CD4-positive, alpha-beta T cell treated with Interleukin-1 beta for 1 hour (primary cell): ENCODE results near the gene TGDS.
"Not testable (repeated sequence)": the region's sequence is repeated elsewhere in the genome, so short reads cannot be mapped to it uniquely, and the experiment has no call there.

Experiments used
- DNase-seq, 2 donors: peaks; one replicate each; pipeline ENCODE4 v3.0.0-alpha.2; 2020 to 2022

Gene TGDS, protein sequence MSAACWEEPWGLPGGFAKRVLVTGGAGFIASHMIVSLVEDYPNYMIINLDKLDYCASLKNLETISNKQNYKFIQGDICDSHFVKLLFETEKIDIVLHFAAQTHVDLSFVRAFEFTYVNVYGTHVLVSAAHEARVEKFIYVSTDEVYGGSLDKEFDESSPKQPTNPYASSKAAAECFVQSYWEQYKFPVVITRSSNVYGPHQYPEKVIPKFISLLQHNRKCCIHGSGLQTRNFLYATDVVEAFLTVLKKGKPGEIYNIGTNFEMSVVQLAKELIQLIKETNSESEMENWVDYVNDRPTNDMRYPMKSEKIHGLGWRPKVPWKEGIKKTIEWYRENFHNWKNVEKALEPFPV

DNA sequence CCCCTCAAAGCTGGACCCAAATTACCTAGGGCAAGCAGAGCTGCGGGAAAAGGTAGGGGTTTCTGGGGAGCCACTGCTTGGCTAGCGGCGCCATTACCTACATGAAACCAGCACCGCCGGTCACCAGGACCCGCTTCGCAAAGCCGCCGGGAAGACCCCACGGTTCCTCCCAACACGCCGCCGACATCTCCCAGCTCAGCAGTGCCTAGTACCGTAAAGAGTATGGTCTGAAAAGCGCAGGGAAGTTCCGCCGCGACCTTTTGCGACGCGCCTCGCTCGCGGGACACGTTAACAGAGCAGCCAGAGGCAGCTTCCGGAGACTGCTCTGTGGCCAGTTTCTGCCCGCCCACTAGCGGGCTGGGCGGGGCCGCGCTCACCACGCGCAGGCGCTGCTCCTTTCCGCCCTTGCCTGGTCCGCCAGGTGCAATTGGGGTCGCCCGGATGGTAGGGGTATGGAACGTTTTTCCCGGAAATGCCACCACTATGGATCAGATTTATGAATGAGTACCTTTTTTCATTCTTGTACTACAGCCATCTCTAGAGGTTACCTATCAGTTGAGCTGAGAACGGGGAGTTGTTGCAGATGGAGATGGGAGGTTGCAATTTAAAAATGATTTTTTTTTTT is at the start of gene TGDS:
Gene TGDS, minus strand, starts transcription at position 203 of the 625 bp plus-strand sequence. Its CDS starts 16 bp downstream, at position 187.
- peak; percentile 89 to 91 for DNase-seq

DNA sequence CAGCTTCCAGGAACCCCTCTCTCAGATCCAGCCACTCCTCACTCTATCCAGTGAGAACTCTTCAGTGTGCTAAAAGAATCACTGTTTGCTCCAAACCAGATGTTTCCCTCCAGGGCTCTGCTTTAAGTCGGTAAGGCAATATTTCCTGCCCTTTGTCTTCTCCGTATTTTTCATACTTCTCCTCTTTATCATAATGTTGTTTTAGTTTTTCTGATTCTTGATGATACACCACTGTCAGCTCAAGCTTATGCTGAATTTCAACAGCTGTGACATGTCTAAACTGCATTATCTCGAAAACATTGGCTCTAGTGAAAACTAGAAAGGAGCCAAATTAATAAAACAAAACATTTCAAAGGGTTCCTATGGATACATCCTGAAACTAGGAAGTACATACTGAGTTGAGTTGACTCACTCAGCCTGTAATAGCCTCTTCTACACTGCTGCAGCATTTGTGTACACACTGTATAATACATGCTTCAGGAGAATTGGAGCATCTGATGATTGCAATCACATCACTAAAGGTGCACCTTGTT is 45.5 kb upstream of the TGDS start:
- no peak for DNase-seq

DNA sequence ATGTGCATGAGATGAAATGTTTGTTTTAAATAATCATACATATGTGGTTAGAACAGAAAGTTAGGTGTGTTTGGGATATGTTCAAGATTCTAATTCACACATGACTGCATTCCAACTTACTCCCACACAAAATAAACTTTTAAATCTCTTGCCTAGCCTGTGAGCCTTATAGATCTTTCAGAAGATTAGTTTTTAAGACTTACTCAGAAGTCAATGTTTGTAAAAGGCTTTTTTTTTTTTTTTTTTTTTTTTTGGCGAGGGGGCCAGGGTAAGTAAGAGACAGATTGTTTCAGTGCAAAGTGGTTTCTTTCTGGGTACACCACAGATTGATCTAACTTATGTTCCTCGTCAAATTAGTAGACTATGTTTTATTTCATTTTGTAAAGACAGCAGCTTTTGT is 44.8 kb upstream of the TGDS start:
- DNase-seq: no peak

DNA sequence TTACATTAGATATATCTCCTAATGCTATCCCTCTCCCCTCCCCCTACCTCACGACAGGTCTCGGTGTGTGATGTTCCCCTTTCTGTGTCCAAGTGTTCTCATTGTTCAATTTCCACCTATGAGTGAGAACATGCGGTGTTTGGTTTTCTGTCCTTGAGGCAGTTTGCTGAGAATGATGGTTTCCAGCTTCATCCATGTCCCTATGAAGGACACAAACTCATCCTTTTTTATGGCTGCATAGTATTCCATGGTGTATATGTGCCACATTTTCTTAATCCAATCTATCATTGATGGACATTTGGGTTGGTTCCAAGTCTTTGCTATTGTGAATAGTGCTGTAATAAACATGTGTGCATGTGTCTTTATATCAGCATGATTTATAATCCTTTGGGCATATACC is 41.7 kb upstream of the TGDS start:
- DNase-seq: not testable (repeated sequence)

DNA sequence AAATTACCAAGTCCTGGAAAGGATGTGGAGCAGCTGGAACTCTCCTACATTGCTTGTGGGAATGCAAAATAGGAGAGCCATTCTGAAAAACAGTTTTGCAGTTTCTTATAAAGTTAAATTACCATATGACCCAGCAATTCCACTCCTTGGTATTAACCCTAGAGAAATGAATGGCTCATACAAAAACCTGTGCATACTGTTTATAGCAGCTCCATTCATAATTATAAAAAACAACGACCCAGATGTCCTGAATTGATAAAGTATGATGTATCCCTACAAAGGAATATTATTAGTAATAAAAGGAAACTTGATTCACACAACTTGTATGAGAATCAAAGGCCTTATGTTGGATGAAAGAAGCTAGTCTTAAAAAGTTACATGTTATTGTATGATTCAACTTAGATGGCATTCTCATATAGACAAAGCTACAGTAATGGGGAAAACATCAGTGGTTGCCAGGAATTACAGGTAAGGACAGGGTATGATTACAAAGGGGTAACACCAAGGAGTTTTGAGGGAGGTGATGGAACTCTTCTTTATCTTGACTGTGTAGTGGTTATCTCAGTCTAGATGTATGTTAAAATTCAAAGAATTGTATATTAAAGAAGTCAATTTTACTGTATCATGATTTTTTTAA is 41.1 kb upstream of the TGDS start:
- no peak for DNase-seq

DNA sequence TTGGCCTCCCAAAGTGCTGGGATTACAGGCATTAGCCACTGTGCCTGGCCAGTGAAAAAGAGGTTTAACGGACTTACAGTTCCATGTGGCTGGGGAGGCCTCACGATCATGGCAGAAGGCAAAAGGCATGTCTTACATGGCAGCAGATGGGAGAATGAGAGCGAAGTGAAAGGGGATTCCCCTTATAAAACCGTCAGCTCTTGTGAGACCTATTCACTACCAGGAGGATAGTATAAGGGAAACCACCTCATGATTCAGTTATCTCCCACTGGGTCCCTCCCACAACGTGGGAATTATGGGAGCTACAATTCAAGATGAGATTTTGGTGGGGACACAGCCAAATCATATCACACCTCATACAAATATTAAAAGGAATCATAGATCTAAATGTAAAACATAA is 40.1 kb upstream of the TGDS start:
- not testable (repeated sequence) for DNase-seq

DNA sequence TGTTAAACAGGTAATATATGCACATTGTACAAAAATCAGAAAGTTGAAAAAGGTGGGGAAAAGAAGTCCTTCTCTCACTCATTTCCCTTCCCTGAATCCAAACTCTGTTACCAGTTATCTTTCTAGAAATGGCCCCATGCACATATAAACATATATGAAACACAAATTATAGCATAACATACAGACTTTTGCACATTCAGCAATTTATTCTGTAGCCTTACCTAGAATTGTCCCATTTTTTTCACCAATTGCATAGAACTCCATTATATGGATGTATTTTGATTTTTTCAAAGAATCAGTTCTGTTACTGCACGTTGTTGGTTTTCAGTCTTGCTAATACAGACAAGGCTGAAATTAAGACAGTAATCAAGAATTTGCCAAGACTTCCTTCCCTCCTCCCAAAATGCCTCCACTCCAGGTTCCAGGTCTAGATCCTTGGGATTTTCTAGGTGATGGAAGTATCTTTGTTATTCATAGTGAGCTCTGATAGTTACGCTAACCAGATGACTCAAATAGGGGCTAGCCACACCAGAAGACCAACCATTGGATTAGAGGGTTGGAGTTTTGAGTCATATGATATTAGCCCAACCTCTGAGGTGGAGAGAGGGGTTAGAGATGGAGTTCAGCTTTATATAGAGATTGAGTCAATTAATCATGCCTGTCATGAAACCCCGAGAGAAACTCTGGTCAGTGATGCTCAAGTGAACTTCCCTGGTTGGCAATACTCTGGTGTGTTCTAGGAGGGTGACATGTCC is 36.5 kb upstream of the TGDS start:
- no peak for DNase-seq

DNA sequence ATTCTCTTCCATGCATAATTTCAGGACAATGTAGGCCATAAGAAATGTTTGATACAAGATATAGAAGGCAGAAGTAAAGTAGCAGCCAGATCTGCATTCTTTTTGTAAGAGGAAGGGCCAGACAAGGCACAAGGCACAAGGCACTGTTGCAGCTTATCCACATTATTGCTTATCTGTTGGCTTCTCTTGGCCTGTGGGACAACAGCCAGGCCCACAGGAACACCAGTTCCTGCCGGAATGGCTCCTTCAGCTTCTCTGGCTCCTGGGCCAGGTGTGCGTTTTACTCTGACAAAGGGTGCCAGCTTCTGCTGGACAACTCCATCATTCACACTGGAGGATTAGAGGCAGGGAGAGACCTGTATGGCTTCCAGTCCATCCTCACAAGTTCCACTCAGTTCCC is 34.9 kb upstream of the TGDS start:
- no peak for DNase-seq

DNA sequence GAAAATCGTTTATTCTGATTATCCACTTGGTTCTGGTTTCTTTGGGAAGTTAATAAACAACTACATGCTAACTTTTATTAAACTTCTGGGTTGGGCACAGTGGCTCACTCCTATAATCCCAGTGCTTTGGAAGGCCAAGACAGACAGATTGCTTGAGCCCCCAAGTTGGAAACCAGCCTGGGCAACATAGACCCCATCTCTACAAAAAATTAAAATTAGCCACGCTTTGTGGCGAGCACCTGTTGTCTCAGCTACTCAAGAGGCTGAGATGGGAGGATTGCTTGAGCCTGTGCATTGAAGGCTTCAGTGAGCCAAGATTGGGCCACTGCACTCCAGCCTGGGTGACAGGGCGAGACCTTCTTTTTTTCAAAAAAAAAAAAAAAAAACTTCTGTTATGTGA is 27.4 kb upstream of the TGDS start:
- no peak for DNase-seq

DNA sequence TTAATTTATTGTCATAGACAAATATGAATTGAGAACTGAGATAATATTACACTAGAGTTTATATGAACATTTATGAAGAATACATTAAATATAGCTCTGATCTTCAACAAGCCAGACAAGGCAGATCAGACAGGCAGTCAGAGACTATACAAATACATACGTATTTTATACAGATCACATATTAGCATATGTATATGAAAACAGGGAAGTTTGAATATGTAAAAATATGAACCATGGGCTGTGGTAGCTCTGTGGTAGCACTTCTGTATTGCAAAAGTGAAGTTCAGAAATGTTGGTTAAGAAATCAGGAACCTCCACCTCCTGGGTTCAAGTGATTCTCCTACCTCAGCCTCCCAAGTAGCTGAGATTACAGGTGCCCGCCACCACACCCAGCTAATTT is 26.4 kb upstream of the TGDS start:
- no peak for DNase-seq

DNA sequence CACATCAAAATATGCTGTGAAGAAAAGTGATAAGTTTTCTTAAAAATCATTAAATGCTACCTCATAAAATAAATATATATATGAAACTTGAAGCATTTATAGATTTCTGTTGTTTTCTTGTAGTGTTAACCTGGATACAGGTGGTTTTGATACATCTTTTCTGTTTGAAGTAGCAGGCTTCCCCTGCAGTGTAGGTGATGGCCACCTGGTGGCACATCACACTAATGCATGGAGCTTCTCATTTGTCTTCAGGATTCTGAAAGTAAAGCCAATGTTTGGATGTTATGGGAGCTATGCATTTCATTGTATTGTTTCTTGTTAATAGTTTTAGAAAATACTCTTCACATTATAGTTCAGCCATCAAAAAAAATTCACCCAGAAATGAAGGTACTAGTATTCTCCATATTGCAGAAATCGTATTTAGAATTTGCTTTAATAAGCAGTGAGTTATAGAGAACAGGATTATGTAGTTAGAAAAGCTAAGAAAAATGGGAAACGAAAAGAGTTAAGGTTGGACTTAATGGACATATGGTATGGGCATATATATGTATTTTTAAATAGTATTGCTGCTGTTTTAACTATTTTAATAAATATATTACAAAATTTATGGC is 24.4 kb upstream of the TGDS start:
- peak; percentile 3 to 15 for DNase-seq

DNA sequence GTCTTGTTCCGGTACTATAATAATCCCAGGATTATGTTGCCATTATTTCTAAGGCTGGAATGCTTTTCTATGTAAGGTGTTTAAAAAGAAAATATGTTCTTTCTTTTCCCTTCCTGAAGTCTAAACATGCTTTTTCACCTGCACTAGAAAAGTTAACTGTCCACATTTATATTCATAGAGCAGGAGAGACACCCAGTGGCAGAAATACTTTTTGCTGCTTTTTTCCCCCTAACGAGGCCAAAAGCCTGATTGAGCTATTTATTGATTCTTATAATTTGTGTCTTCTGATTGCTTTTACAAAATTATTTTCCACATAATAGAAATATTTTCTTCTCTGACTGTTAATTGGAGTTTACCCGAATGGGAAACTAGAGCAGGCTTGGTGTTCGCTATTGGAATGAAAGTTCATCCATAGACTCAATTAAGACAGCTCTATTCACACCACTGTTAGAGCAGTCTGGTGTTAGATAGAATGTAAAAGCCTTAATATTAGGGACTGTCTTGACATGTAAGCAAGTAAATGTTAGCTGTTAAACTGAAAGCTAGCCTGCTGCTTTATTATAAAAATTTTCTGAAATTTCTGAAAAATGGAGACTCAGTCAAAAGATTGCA is 21.5 kb upstream of the TGDS start:
- DNase-seq: peak in 1 of 2 donors; percentile 66

DNA sequence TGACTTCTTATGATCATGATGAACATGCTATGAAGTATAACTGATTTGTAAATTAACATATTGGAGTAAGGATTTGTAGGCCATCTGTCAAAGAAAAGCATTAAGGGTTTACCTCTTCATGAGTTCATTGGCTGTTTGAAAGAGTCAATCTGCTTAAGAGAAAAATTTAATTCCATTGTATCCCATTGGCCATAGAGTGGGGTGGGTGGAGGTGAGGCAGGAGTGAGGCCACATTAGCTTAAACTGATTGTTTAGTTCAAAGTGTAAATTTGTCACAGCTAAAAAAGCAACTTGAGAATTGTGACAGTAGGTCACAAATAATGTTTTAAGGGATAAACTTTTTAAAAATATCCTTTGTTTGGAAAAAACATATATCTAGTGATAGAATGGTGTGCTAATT is 17.1 kb upstream of the TGDS start:
- no peak for DNase-seq

DNA sequence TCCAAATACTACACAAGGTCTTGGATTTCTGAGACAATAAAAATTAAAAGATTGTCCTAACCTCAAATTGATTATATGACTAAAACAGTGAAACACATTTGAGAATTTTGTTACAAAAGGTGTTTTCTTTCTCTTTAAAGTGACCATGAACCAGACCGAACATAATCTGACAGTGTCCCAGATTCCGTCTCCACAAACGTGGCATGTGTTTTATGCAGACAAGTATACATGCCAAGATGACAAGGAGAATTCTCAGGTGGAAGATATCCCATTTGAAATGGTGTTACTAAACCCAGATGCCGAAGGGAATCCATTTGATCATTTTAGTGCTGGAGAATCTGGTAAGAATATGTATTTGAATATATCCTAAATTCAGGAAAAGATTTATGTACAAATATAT is 16.1 kb upstream of the TGDS start:
- no peak for DNase-seq

DNA sequence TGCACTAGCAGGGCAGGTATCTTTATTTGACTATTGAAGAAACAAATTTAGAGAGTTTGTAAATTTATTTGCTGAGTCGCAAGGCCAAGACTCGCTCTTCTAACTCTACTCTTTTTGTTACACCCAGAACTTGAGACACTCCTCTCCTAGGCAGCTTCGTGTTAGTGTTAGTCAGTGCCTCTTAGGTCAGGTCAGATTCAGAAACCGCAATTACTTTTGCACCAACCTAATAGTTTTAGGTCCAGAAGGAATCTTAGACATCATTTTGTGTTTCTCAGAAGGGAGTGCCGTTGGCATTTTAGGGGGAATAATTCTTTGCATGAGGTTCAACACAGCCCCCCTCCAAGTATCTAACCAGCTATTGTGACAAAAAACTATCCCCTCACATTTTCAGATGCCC is 14.5 kb upstream of the TGDS start:
- no peak for DNase-seq

DNA sequence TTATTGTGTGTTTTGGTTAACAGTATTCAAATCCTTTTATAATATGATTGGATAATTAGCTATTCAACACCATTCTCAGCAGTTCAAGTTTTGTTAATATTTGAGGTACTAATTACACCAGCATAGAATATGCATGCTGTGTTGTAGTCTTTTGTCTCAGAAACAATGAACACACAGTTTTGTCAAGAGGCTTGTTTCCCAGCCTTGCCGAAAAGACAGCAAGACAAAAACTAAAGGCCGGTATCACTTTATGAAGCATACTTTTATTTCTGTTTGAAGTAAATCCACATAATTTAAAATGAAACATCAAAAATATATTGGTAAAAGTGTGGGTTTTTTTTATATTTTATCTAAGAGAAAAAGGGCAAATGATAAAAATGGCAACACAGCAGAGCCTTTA is 13.2 kb upstream of the TGDS start:
- no peak for DNase-seq

DNA sequence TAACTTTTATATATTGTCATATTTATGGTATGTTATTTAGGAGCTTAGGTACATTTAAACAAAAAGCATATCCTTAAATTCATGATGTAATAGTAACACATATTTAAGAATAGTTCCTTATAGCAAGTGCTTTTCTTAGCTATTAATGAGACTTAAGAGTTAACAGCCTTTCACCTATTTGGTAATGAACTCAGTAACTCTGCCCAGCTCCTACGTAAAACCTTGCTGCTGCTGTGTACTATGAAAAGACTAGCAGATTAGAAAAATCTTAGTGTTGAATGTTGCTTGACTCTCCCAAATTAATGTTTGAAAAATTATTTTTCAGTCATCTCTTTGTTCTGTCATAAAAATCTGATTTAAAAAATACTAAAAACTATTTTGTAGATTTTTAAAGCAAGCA is 12.6 kb upstream of the TGDS start:
- DNase-seq: no peak

DNA sequence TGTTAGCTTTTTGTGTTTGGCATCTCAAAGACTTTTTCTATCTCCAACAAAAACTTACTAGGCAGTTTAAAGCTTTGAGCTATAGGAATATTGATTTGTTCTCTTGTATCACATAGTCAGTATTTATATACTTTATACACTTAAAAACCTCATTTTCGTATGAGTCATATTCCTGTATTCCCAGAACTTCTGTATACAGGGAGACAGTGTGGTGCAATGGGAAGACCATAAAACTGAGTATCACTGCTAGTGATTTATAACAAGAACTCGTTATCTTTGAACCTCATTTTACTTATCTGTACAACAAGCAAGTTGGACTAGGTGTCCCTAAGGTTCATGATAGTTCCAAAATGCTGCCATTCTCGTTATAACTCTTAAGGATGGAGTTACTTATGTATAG is 12.0 kb upstream of the TGDS start:
- no peak for DNase-seq

DNA sequence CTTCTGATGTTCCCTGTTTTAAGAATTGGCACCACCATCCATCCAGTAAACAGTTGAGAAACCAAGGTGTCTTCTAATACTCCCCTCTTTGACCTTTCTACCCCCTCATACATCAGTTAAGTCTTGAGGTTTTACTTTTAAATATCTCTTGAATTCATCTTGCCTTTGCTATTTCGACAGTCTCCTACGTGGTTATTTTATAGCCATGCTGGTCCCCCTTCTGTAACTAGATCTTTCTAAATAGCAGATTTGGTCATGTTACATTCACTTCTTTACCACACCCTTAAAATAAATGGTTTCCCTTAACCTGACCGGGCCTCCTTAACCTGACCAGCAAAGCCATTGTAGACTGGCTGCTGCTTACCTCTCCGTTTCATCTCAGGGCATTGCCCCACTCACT is 11.1 kb upstream of the TGDS start:
- no peak for DNase-seq

DNA sequence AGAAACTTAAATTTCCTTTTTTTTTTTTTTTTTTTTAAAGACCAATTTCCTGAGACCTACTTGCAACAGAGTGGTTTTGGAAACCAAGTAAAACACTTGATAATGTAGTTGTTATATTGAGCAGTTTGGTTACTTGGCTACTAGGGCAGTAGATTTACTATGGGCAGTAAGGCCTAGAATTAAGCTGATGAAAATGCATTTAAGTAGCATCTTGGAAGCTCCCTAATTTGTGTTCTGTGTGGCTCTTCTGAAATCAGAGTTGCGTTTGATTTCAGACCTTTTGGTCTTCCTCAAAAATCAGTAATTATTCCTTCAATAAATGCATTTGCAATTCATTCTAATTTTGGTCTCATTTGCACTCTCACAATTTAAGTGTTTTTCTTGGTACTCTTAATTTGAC is 6.5 kb upstream of the TGDS start:
- DNase-seq: no peak

DNA sequence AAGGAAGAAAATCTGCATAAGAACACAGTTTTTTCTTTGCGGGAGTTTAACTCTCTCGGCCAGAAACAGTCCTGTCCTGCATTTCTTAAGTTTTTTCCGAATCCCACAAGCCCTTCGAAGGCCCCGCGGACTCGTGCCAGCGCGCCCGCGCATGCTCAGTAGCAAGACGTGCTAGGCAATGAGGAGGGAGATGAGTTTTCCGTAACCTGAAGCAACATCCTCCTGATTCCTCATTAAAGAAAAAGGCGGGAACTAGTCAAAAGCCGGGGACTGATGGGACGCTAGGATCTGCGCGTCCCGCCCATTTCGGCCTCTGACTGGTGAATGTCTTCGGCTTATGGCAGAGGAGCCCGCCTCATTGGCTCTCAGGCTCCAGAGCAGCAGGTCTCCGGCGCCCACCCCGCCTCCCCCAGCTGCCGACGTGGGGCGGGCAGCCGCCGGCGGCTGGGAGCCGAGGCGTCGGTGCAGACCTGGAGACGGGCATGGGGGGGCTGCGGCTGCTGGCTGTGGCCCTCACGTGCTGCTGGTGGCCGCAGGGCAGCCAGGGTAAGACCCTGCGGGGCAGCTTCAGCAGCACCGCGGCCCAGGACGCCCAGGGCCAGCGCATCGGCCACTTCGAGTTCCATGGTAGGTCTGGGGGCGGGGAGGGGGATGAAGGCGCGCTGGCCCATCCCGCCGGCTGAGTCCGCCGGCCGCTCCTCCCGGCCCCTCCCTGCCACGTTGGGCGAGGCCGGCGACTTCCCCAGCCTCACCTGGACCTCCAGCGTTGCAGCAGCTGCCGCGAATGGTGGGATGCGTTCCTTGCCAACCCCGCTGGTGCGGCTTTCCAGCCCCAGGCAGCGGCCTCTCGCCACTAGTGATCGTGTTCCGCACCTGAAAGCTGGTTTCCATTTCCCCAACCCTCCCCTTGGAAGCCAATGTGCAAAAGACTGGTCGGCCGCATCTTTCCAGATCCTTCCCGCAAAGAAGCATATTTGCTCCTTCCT is 5.8 kb upstream of the TGDS start, which contains the start of gene GPR180:
Gene GPR180, plus strand, starts transcription at position 412 of the 986 bp plus-strand sequence. Its CDS starts 71 bp downstream, at position 483.
- DNase-seq: peak; percentile 92 to 93
